Activated CD4-positive, alpha-beta T cell treated with anti-CD3 and anti-CD28 coated beads, Interleukin-10, Interleukin-2, amounts not matched to agents 100 ng/mL and 50 ng/mL, durations not matched to agents 16 hours and 8 hours (primary cell): ENCODE data around the gene GRIK3.

ENCODE experiments used
- DNase-seq: peaks from one replicate; pipeline ENCODE4 v3.0.0-alpha.2; 2020

The GRIK3 gene

DNA sequence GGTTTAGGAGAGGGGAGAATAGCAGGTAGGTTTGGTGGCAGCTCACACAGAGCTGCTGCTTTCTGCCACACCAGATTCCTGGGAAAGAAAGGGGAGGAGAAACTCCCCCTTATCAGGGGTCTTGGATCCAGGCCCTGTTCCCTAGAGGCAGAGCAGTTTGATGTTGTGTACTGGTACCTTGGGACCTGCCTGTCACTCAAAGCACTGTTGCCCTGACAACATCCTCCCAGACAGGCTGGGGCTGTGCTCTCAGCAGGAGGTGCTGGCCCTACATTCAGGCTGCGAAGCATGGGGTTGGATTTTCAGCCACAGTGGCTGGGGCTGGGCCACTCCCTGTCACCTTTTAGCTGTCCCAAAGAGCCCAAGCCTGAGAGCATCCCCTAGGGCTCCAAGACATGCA, 188.0 kb downstream of the GRIK3 start:
- no peak for DNase-seq

DNA sequence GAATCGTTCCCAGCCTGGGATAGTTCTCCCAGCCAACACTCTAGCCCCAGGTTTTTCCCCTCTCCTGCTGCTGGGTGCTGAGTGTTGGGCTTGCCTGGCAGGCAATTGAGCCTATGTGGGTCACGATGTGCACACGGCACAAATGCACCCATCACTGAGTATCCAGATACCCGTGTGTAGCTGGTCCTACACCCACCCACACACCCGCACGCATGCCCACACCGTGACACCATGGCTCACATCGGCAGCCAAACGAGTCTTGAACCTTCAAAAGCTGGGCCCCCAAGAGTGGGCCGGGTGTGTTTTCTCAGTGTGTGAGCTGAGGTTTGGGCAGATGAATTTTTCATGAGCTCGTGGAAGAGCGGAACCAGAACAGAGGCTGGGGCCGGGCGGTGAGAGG, 188.5 kb downstream of the GRIK3 start:
- DNase-seq = no peak

DNA sequence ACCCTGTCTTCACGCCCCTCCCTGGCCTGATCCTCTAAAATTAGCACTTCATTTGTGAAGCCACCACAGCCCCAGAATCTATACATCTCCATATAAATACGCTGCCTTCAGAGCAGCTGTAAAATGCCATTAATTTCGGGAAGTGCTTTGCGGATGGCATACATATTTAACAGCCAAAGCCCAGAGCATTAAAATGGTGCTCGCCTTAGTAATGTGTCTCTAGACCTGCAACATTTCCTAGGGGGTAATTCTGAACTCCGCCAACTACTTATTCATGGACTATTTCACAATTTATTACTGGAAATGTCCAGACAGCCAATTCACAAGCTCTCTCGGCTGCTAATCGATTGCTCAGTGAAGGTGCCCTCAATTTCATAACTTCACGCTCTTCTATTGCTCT, 189.4 kb downstream of the GRIK3 start:
- no peak for DNase-seq

DNA sequence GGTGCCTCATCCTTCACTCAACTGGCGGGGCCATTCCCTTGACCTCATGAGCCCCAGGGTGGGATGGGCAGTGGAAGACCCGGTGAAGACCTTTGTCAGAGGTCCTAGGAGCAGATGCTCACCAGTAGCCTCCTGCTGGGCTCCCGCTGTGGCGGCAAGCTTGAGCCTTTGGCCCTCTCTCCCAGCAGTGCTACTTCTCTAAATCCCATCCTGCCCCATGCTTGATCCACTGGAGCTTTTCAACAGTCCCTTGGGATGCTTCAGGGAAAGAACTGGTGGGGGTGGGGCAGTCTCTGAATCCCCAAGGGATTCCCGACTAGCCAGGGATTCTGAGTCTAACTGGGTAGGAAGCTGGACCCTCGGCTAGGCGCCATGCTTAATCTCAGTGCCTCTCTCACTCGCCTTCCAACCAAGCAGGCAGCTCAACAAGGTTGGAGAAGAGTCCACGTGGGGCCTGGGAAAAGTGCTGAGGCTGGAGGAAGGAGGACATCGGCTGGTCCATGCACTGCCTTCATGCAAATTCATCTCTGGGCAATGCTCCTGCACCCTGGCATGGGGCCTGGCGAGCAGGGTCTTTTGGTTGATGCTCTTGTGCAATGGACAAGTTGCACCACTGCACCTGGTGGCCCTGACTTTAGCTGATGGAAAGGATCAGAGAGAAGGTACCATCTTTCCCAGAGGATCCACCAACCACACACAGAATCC, 190.3 kb downstream of the GRIK3 start:
- no peak for DNase-seq

DNA sequence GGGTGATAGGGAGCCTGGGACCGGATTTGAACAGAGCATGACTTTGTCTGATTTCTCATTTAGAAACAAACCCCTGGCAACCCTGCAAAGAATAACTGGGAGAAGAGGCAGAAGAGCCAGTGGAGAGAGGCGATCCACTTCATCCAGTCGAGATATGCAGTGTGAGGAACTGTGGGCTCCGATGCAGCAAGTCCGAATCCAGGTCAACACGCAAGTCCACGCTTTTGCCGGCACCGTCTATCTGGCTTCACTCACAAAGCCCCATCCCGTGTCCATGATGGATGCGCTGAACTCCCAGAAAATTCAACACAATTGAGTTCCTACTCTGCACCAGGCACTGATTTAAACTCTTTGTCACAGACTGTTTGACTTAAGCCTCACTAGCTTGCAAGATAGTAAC, 191.3 kb downstream of the GRIK3 start:
- no peak for DNase-seq

DNA sequence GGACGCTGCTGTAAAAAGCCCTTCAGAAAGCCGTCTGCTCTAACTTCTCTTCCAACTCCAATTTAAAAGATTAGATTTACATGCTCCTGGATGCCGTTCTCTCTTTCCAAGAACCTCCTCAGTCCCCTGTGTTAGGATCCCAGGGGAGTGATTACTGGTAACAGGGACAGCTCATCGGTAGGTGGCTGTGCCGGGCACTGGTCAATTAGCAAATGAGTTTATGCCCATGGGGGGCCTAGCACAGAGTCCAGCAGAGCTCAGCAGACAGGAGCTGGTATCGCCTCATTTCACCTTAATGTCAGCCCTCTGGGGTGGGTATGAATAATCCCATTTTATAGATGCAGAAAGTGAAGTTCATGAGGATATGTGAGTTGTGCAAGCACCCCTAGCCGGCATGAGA, 191.9 kb downstream of the GRIK3 start:
- DNase-seq = no peak

DNA sequence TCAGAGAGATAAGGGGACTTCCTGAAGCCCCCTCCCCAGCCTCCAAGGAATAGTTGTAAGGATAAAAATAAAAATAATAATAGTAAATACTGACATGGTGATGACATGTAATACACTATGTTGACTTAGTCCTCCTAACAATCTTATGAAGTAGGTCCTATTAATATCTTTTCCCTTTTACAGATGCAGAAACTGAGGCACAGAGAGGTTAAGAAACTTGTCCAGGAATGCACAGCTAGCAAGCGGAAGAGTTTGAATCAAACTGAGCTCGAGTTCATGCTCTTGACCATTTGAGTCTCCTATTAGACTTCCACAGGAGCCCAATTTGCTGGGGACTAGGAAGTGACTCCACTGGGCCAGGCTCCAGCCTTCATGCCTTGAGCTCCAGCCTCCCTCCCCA, 194.8 kb downstream of the GRIK3 start:
- no peak for DNase-seq

DNA sequence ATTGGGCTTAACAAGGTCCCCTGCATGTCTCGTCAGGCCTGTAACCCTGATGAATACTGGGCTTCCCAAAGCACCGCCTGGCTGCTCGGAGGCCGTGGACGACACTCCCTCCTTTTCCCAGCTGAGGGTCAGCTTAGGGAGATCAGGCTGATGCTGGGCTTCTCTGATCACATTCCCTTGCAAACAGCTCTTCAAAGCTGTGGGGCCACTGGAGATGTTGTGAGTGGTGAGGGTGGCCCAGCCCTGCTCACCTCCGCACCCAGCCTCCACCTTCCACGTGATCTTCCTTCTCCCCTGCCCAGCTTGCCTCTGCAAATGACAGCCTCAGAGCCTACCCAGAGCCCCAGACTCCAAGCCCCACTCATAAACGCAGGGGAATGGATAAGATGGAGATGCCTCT, 195.4 kb downstream of the GRIK3 start:
- DNase-seq = no peak

DNA sequence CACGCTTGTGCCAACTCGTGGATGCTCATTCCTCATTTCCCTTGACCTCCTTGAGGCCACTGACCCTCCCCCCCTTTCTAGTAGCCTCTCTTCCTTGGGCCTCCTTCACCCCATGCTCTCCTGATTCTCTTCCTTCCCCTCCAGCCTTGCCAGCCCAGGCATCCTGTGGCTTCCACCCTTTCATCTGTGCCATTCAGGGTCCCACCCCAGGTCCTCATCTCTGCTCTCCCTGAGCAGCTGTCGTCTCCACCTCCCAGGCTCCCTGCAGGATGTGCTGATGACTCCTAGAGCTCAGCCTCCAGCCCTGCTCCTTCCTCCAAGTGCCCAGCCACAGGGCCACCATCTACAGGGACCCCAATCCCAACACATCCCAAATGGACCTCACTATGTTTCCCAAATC, 197.4 kb downstream of the GRIK3 start:
- no peak for DNase-seq

DNA sequence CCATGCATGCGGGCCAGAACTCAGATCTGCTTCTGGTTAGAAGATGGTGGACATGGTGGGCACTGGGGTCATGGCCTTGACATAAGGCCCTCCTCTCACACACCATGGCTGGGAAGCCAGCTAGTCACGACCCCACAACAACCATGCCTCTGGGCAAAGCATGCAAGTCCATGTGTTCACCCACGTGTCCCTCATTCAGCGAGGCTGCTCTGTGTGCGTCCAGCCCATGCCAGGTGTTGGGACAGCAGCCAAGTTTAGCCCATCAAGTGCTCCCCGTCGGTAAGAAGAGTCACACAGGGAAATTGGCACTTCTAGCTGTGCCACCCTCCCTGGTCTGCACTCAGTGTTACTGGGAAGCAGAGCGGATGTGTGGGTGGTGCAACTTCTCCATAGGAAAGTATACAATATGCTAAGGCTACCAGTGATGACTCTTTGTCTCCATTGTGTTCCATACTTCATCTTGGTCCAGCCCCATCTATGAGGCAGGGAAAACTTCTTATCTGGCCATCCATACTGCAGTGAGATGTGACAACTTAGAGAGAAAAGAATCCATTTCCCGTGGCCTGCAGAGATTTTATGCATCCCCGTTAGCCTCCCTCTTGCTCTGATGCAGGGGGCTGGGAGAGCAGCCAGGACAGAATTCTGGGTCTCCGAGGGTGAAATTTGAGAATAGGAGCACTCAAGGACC, 198.0 kb downstream of the GRIK3 start:
- no peak for DNase-seq

DNA sequence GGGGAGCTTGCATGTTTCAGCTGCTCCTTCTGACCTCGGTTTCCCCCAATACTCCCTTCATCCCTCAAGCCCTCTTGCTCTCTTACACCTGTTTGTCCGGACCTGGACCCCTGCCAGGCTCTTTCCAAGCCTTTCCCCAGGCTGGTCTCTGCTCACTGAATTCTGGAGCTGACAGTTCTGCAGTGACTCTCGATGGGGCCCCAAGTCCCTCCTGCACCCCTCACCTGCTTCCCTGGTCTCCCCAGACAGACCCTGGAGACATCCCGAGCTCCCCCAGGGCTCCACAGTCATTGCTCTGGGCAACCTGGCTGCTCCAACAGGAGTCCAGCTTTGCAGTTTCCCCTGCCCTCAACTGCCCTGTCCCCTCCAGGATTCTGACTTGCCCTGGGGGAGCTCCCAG, 198.6 kb downstream of the GRIK3 start:
- DNase-seq = no peak

DNA sequence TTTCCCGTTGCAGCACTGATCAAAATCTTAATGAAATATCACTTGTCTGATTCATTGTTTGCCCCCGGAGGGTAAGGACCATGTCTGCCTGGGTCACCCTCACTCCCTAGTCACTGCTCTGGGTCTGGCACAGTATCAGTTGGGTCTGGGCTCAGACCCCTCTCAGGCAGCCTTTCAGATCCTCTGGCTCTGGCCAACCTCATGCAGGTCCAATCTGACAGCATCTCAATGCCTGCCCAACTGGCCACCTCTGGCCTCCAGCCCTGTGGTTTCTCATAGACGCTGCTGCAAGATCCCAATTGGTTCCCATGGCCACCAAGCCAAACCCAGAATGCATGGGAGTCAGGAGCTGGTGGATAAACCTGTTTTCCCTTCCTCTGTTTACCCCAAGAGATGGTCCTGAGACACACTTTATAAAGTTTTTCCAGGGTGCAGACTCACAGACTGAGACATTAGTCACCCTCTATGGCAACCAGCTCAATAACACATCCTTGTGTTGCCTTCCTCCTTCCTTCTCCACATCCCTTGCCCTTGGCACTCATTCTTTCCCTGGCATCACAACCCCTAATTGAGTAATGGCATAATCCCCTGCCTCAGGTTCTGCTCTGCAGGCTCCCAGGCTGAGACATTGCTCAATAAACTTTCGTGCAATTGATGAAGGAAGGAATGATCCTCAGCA, 199.2 kb downstream of the GRIK3 start:
- DNase-seq = no peak

DNA sequence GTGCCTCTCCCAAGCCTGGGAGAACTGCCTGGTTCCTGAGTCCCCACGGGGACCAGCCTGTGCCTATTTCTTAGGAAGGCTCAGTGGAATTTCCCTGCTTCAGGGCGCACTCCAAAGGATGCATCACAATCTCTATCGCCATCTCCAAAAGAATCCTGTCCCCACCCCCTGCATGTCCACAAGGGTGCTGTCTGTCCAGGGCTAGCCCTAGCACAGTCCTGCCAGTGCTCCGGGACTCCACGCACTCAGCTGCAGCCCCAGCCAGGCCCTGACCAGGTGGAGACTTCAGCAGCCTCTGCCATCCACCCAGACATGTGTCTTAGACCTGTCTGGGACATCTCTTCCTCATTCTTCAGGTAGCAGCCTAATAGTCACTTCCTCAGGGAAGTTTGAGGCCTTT, 199.7 kb downstream of the GRIK3 start:
- DNase-seq = no peak

DNA sequence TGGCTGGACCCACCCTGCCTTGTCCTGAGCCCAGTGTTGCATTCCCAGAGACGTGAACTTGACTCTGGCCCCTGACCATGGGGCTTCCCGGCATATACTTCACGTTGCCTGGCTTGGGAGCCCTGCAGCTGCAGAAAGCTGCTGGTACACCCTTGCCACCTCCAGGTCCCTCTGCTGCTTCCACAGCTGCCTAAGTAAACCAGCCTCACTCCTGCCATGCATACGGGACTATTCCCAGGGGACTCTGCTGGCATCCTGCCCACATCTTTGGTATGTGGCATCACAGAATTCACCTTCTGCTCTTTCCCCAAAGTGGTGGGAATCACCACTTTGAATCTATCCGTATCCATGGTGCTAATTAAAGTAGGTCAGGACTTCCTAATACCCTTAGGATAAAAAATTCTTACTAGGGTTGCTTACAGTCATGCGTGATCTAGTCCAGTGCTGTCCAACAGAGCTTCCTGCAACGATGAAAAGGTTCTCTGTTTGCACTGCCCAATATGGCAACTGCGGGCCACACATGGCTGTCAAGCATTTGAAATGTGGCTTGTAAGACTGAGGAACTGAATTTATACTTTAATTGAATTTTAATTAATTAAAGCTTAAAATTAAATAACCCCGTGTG, 203.0 kb downstream of the GRIK3 start:
- DNase-seq = no peak

DNA sequence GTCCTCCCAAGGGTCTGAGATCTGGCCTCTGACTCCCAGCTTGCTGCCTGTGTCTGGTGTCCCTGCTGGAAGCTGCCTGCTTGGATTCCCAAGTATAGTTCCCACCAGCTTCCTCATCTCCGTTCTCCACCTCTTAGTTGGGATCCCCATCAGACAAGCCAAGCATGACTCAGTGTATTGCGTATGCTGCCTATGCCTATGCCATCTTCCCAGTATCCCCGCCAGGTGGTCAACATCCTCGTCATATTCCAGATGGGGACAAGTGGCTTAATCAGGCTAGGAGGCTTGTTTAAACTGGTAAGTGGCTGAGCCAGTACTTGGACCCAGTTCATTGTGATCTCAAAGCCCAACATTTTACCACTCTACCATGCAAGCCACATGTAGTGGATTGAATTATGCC, 204.4 kb downstream of the GRIK3 start:
- no peak for DNase-seq

DNA sequence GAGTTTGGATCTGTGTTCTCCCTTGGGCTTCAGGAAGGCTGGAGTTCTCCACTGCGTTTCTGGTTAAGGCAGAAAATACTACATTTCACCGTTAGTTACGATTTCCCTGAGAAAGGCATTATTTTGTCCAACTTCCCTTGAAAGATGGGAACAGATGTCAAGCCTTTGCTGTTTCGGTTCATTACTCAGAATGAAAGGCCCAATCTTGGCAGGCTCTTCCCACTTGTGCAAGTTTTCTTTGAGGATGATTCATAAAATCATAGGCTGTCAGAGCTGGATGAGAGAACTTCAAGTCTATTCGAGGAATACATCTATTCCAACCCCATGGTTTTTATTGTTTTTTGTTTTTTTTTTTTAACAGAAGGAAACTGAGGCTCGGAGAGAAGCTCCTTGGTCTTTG, 205.2 kb downstream of the GRIK3 start:
- DNase-seq = no peak

DNA sequence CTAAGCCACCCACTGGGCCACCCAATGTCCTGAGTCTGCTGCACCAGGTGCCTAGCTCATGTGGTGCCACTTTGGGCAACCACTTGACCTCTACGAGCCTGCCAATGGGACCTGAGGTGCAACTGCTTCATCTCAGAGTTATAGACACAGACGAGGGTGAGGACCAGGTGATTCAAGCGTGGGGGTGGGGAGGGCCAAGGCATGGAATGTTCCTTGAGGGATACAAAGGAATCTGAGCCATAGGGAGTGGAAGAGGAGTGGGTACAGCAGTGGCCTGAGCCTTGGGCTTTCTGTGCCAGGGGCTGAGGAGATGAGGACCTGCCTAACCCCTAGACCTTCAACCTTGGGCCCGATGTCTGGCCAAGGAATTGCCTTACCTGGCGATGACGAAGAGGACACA, 209.1 kb downstream of the GRIK3 start:
- no peak for DNase-seq

DNA sequence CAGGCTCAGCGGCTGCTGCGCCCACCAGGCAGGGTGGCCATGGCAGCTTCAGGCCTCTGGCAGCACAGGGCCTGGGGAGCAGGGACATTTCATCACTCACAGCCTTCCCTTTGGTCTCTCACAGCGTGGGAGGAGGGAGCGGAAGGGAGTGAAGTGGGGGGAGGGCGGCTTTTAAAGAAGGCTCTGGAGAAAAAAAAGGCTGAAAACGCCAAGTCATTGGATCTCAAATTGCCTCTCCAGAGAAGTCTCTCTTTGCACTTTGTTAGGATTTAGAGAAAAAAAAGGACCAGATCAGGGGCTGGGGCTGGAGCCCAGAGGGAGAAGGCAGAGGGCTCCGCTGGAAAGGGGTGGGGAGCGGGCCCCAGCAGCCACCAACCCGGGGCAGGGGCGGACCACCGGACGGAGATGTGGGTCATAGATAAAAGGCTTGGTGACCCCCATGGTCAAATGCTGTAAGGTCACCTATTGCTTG, 209.9 kb downstream of the GRIK3 start:
- no peak for DNase-seq

DNA sequence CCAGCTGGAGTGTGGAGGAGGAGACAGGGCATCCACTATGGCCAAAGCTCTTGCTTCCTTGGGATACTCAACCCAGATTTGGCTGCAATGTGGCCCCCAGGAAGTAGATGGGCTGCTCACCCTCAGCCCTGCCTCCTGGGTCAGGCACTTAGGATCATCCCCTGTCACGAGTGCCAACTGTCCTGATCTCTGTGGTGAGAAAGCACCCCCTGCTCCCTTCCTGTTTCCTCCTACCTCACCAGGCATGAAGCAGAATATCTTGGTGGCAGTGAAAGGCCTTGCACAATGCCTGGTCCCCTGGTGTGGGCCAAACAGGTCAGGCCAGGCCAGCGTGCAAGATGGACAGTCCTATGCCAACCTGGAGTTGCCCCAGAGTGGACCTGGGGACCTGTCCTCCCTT, 211.7 kb downstream of the GRIK3 start:
- no peak for DNase-seq

DNA sequence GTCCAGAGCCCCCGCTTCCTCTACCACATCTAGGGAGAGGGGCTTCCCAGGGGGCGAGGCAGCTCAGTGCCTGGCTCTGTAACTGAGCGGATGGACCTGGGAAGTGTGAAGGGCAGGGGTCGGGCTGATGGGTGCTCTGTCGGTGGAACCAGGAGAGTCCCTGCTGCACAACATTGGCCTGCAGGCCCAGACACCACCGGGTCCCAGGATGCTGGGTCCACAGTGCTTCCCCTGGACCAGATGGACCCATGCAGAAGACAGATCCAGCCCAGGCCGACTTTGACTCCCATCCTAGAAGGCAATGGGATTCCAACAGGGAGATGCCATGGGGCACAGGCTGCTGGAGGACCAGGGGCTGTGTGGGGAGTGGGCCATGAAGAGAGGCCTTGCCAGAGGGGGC, 212.9 kb downstream of the GRIK3 start:
- no peak for DNase-seq

DNA sequence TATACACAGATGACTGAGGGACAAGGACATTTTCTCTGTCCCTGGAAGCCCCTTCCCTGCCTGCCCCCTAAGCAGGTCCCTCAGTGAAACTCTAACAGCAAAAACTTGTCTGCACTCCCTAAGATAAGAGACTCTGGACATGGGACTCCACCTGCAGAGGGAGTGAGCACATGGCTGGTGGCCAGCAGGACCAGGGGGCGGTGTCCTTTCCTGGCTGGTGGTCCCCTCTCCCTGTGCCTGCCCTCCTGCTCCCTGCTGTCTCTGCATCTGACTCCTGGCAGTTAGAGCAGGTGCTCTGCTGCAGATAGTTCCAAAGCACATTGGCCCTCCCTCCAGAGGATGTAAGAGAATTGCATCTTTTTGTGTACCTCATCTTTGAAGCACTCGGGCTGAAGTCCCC, 215.5 kb downstream of the GRIK3 start:
- no peak for DNase-seq

DNA sequence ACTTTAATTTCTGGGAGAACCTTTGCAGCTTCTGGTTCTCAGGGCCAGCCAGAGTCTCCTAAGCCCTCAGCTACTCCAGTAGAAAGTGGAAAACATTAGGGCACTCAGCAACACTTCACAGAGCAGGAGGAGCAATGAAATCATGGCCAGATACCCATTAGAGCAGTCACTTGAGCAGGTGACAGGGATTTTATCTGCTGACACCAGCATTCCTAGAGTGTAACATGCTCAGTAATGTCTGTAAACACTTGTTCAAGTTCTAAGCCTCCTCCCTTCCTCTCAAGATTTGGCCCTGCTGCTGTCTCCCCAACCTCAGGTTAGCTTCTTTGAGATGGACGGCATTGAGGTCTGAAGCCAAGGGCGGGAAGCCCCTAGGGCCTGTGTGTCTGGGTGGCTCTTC, 218.0 kb downstream of the GRIK3 start:
- no peak for DNase-seq

DNA sequence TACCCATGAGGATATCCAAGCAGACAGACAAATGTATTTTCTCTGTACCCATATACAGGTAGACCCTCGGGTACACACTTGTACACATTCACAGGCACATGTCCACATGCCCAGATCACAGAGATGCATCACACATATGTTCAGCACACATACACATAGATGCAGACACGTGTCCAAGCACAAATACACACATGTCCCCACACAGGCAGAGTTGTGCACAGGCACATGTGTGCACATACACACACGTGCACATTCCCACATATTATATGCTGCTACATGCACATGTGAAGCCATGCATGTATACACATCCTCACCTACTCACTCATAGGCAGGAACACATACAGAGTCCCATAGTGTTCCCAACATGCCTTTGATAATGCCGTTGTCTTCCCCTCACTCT, 219.5 kb downstream of the GRIK3 start:
- no peak for DNase-seq

DNA sequence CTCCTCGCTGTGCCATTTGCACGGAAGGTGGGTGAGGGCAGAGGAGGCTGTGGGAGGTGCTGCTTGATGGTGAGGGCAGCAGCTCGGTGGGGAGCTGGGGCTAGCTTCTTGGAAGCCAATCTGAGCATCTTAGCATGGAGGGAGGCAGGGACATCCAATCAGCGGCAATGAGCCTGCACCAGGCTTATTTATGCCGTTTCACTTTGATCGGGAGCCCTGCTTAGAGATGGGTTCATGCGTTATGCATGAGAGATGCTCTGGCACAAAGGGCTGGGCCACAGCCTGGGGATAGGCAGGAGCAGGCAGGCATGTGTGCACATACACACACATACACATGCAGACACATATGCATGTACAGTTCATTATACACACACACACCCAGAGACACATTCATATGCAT, 220.2 kb downstream of the GRIK3 start:
- DNase-seq = no peak
